ENCODE data around the gene KLRC1.
"Not testable (repeated sequence)": the region's sequence is repeated elsewhere in the genome, so short reads cannot be mapped to it uniquely, and the experiment has no call there.

The KLRC1 gene

DNA sequence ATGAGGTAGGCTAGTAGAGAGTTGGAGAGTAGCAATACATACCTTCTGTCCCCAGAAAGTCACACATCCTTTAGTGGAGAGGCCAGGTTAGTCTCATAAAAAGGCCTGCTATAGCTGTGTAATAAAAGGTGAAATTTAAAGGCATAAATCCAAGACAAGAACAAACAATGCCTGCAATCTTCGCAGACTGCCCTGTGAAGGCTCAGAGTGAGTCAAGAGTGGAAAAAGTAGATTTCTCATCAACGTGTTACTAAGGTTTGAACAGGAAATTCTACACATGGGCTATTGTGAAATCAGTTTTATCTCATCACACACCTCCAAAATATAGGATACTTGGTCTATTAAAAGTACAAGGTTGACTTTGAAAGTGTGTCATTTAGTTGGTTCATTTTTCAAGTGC, at the start of gene KLRC1:
TSS of gene KLRC1 (minus strand) at position 222 of the 400 bp plus-strand sequence. CDS start 2,221 bp downstream, outside the sequence.
- DNase-seq = no peak

DNA sequence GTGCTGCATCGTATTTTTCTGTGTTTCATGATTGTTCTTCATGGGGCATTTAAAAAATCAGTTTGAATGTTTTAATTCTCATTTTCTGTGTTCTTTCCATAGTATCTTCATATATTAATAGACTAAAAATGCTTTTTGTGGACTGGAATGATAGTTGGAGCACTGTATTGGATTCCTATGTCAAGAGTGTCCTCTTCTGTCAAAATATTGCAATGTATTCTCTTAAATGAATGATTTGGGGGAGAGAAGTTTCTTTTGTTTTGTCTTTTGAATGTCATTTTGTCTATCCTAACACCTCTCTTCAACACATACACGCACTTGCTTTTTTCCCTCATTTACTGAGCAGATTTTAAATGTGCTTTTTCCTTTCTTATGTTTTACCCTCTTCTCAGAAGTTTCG, 47.9 kb upstream of the KLRC1 start:
- DNase-seq = no peak

DNA sequence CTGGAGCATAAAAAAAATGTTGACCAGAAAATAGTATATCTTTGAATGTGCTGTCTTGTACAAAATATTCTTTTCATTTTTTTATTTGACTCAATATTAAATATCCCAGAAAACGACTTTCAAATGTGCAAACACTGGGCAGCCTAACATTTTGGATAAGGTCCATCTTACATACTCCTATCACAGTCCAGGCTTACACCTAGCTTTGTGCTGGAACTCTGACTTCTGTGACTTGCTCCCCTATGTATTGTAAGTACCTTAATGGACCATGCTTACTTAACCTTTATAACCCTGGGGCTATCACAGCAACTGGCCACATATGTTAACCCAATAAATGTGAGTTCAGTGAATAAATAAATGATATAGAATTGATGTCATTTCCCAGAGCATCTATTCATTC, 44.9 kb upstream of the KLRC1 start:
- DNase-seq = no peak

DNA sequence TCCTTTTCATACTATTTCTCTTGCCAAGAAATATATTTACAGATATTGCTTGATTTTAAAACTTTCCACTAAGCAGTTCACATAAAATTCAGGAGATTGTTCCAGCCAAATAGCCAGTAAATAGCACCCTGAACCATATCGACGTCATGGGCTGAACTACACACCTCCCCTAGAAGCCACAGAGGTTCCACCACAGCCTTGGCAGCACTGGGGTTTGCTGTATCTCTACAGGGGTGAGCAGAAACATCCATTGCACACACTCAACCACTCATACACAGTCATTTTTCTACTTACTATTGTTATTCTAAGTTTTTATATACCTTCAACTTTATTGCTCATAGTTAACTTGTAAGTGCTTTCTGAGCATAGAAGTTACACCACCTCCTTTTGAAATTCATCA, 44.4 kb upstream of the KLRC1 start:
- DNase-seq = peak; percentile 58

DNA sequence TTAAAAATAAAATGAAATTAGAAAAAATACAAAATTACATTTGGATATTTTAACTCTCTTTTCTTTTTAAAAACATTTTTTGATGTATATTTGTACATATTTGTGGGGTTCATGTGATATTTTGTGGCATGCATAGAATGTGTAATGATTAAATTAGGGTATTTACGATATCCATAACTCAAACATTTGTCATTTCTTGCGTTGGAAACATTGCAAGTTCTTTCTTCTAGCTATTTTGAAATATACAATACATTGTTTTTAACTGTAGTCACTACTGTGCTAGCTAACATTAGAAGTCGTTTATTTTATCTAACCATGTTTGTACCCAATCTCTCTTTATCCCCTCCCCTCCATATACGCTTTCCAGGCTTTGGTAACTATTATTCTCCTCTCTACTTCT, 38.6 kb upstream of the KLRC1 start:
- no peak for DNase-seq

DNA sequence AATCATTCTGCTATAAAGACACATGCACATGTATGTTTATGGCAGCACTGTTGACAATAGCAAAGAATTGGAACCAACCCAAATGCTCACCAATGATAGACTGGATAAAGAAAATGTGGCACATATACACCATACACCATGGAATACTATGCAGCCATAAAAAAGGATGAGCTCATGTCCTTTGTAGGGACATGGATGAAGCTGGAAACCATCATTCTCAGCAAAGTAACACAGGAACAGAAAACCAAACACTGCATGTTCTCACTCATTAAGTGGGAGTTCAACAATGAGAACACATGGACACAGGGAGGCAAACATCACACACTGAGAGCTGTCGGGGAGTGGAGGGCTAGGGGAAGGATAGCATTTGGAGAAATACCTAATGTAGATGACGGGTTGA, 34.2 kb upstream of the KLRC1 start:
- not testable (repeated sequence) for DNase-seq

DNA sequence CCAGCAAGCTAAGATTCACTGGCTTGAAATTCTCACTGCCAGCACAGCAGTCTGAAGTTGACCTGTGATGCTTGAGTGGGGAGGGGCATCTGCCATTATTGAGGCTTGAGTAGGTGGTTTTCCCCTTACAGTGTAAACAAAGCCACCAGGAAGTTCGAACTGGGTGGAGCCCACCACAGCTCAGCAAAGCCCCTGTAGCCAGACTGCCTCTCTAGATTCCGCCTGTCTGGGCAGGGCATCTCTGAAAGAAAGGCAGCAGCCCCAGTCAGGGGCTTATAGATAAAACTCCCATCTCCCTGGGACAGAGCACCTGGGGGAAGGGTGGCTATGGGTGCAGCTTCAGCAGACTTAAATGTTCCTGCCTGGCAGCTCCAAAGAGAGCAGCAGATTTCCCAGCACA, 28.7 kb upstream of the KLRC1 start:
- DNase-seq = peak; percentile 52

DNA sequence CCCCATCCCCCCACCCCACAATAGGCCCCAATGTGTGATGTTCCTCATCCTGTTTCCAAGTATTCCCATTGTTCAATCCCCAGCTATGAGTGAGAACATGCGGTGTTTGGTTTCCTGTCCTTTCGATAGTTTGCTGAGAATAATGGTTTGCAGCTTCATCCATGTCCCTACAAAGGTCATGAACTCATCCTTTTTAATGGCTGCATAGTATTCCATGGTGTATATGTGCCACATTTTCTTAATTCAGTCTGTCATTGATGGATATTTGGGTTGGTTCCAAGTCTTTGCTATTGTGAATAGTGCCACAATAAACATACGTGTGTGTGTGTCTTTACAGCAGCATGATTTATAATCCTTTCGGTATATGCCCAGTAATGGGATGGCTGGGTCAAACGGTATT, 19.6 kb upstream of the KLRC1 start:
- DNase-seq = not testable (repeated sequence)

DNA sequence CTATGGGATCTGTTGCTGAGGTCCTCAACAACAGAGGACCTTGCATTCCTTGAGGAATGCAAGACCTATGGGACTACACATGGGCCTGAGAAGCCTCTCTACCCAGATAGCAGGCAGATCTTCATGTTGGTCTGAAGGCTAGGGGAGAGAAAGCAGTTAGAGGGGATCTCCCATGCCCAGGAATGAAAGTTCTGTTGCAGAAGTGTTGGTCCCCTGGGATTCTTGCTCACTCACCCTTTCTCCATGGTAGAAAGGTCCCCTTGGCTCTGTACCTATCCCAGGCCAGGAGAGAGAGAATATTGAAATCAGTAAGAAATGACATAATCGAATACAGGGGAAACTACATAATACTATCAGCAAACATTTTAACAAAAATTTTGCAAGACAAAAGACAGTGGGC, 16.5 kb upstream of the KLRC1 start:
- no peak for DNase-seq

DNA sequence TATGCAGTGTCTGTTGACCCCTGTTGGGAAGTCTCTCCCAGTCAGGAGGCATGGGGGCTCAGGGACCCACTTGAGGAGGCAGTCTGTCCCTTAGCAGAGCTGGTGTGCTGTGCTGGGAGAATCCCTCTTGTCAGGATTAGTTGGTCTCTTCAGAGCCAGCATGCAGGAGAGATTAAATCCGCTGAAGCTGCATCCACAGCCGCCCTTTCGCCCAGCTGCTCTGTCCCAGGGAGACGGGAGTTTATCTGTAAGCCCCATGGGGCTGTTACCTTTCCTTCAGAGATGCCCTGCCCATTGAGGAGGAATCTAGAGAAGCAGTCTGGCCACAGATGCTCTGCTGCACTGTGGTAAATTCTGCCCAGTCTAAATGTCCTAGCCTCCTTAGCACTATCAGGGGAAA, 13.1 kb upstream of the KLRC1 start:
- DNase-seq = no peak

DNA sequence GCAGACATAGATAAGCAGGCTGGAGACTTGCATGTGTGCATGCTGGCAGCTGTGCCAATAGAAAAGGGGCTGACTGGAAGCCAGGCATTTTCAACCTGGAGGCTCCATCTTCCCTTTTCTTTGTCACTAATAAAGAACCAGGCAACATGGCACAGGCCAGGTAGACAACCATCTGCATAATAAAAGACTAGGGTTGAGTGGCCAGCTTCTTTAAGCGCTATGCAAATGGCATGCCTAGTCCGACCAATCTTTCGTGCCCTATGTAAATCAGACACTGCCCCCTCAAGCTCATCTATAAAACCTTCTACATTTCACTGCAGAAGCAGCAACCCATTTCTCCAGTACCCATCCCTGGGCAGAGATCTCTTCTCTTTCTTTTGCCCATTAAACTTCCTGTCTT, 4.6 kb upstream of the KLRC1 start:
- DNase-seq = no peak

DNA sequence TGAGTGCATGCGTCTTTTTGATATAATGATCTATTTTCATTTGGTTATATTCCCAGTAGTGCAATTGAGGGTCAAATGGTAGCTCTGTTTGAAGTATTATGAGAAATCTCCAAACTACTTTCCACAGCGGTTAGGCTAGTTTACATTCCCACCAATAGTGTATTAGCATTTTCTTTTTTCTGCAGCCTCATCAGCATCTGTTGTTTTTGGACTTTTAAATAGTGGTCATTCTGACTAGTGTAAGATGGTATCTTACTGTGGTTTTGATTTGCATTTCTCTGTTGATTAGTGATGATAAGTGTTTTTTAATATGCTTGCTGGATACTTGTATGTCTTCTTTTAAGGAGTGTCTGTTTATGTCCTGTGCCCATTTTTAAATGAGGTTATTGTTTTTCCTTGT, 3.7 kb upstream of the KLRC1 start:
- DNase-seq = no peak

DNA sequence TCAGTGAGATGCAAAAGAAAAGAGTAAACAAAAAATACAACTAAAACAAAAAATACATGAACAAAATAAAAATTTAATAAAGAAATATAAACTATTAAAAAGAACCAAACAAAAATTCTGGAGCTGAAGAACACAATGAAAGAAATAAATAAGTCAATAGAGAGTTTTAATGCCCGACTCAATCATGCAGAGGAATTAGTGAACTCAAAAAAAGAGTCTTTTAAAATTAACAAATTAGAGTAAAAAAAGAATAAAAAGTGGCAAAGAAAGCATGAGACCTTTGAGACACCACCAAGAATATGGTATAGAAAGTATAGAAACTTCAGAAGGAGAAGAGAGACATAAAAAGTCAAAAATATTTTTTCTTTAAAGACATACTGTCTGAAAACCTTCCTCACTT, 2.6 kb upstream of the KLRC1 start:
- no peak for DNase-seq

DNA sequence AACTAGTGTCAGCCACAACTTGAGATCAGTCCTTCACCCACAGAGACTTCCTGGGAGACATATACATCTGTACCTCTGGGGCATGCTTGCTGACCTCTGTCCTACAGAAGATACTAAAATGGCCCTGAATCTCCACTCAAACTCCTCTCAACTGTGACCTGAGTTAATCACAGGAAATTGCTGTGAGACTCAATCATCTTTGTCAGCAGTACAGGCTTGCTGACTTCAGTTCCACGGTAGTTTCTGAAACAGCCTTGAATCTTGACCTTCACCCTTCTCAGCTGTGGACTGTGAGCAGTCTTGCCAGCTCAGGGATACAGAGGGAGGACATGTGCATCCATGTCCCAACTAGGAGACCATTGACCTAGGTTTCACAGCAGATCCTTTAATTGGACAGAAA, 1.4 kb upstream of the KLRC1 start:
- no peak for DNase-seq

DNA sequence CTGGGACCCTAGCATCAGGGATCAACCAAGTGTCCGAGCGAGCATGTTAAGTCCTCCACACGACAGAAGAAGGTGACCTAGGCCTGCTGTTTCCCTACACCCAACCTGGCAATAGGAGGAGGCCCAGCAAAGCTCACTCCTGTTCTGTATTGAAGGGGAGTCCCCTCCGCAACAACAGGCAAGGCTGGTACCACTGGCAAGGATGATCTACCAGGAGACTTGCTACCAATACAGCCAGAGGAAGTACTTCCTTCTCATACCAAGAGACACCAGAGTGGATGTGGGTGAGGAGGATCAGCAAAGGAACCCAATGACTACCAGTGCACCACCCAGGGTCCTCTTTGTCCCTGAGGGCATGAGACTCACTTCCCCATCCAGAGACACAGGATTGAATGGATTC, 4.9 kb downstream of the KLRC1 start:
- DNase-seq = no peak

DNA sequence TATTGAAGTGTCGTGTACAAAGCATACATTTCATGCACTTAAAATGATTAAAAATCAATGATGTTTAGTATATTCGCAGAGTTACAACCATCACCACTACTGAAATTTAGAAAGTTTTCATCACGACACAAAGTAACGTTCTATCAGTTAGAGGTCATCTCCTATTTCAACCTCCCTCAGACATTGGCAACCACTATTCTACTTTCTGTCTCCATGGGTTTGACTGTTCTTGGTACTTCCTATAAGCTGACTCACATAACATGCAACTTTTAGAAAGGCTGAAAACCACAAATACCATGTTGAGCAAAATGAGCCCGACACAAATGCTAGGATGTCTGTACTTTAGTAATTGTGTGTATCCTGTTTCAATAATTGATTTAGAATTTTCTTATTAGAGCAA, 7.1 kb downstream of the KLRC1 start:
- DNase-seq = not testable (repeated sequence)

DNA sequence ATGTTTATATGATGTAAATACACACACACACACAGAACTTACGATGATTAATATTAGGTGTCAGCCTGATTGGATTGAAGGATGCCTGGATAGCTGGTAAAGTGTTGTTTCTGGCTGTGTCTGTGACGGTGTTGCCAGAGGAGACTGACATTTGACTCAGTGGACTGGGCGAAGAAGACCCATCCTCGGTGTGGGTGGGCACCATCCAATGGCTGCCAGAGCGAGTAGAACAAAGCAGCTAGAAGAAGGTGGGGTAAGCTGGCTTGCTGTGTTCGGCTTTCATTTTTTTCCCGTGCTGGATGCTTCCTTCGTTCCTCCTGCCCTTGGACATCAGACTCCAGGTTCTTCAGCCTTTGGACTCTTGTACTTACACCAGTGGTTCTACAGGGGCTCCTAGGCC, 12.0 kb downstream of the KLRC1 start:
- not testable (repeated sequence) for DNase-seq

DNA sequence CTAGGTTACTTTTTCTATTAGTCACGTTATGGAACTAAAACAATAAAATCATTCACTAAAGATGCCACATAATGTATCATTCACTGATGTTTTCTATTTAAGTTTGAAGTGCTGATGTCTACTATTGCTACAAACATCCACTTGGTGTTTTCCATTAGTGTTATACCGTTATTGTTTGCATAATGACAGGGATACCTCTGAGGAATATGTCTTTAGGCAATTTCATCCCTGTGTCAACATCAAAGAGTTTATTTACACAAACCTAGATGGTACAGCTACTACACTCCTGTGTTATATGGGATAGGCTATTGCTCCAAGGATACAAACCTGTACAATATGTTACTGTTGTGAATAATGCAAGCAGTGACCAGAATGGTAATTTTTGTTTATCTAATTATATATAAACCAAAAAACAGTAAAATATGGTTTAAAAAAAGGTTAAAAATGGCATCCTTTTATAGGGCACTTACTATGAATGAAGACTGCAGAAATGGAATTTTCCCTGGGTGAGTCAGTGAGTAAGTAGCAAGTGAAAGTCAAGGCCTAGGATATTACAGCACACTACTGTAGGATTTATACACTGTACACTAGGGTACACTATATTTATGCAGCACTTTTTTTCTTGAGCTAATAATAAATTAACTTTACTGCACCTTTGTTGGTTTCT, 13.4 kb downstream of the KLRC1 start:
- not testable (repeated sequence) for DNase-seq

DNA sequence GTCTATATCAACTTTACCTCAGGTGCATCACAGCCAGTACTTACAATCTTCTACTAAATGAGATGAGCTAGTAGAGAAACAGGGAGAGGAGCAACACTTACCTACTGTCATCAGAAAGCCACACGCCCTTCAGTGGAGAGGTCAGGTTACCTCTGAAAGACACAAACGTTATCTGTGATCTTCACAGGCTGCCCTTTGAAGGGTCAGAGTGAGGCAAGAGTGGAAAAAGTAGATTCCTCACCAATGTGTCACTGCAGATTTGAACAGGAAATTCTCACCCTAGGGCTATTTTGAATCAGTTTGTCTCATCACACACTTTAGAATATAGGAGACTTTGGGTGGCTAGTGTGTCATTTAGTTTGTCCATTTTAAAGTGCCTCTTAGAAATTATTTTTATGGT, 15.6 kb downstream of the KLRC1 start:
- DNase-seq = not testable (repeated sequence)

DNA sequence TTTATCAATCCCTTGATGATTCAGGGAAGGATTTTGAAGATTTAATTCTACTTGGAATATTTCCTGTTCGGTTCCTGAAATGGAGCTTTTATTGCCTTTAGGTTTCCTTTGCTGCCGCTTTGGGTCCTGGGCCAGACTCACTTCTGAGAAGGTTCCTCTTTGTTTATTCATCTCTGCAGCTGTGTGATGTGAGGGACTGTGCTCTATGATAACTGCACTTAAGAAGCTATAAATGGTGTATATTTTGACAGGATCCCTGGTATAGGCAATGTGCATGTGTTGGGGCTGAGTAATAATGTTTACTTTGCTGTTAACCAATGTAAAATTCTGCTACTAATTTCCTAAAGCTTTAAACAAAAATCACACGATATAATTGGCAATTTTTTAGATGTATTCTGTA, 17.4 kb downstream of the KLRC1 start, which contains the start of gene KLRC2:
TSS of gene KLRC2 (minus strand) at position 195 of the 400 bp plus-strand sequence. CDS start at position 171, 24 bp downstream.
- not testable (repeated sequence) for DNase-seq

DNA sequence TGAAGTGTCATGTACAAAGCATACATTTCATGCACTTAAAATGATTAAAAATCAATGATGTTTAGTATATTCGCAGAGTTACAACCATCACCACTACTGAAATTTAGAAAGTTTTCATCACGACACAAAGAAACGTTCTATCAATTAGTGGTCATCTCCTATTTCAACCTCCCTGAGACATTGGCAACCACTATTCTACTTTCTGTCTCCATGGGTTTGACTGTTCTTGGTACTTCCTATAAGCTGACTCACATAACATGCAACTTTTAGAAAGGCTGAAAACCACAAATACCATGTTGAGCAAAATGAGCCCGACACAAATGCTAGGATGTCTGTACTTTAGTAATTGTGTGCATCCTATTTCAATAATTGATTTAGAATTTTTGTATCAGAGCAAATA, 22.6 kb downstream of the KLRC1 start:
- DNase-seq = not testable (repeated sequence)

DNA sequence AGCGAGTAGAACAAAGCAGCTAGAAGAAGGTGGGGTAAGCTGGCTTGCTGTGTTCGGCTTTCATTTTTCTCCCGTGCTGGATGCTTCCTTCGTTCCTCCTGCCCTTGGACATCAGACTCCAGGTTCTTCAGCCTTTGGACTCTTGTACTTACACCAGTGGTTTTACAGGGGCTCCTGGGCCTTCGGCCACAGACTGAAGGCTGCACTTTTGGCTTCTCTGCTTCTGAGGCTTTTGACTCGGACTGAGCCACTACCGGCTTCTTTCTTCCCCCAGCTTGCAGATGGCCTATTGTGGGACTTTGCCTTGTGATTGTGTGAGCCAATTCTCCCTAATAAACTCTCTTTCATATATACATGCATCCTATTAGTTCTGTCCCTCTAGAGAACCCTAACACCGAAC, 27.2 kb downstream of the KLRC1 start:
- not testable (repeated sequence) for DNase-seq

DNA sequence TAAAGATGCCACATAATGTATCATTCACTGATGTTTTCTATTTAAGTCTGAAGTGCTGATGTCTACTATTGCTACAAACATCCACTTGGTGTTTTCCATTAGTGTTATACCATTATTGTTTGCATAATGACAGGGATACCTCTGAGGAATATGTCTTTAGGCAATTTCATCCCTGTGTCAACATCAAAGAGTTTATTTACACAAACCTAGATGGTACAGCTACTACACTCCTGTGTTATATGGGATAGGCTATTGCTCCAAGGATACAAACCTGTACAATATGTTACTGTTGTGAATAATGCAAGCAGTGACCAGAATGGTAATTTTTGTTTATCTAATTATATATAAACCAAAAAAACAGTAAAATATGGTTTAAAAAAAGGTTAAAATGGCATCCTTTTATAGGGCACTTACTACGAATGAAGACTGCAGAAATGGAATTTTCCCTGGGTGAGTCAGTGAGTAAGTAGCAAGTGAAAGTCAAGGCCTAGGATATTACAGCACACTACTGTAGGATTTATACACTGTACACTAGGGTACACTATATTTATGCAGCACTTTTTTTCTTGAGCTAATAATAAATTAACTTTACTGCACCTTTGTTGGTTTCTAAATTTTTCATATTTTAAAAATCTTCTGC, 28.8 kb downstream of the KLRC1 start:
- not testable (repeated sequence) for DNase-seq

DNA sequence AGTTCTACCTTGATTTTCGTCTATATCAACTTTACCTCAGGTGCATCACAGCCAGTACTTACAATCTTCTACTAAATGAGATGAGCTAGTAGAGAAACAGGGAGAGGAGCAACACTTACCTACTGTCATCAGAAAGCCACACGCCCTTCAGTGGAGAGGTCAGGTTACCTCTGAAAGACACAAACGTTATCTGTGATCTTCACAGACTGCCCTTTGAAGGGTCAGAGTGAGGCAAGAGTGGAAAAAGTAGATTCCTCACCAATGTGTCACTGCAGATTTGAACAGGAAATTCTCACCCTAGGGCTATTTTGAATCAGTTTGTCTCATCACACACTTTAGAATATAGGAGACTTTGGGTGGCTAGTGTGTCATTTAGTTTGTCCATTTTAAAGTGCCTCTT, 31.0 kb downstream of the KLRC1 start:
- not testable (repeated sequence) for DNase-seq

DNA sequence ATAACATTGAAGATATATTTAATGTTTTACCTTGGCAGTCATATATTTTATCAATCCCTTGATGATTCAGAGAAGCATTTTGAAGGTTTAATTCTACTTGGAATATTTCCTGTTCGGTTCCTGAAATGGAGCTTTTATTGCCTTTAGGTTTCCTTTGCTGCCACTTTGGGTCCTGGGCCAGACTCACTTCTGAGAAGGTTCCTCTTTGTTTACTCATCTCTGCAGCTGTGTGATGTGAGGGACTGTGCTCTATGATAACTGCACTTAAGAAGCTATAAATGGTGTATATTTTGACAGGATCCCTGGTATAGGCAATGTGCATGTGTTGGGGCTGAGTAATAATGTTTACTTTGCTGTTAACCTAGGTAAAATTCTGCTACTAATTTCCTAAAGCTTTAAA, 32.8 kb downstream of the KLRC1 start, which contains the start of gene KLRC3:
TSS of gene KLRC3 (minus strand) at position 262 of the 400 bp plus-strand sequence. CDS start at position 217, 45 bp downstream.
- DNase-seq = not testable (repeated sequence)

Measured in CD4-positive, alpha-beta T cell treated with Interleukin-12 subunit alpha and Interleukin-12 subunit beta, for 1 hour (primary cell).